OCI-M2 (cell line): ENCODE data around the gene TMEM63A.

ENCODE experiments used
- DNase-seq: peaks from one replicate; lab custom pipeline; 2025; ENCODE audit not compliant: unreplicated experiment; lab: John Stamatoyannopoulos, UW

The TMEM63A gene

DNA sequence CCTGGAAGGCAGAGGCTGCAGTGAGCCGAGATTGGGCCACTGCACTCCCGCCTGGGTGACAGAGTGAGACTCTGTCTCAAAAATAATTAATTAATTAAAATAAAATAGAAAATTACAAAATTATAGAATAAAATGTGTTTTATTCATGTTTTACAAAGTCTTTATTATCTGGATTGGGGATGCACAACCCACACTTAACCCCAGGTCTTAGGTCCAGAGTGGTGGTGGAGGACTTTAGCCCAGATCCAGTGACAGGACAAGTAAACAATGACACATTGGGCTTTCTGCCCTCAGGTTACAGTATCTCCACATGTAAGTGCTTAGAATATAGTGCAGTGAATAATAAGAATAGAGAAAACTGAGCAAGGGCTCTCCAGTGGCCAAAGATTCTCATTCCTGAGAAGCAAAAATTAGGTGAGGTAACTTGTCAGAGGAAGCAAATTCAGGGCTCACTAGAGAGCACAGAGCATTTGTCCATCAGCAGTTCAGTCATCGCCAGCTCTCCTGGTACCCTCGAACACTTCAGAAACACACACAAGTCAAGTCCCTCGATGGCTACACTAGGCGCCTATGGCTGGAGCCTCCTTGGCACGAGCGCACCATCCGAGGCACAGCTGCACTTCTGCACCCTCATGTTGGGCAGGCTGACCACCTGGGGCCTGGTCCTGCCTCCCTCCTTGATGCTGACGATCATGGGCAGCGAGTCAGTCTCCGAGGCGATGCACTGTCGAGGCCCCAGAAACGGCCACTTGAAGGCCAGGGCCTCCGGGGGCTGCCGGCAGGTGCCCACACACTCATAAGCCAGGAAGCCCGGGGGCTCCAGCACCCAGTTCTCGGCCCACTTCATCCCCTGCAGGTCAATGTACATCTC, 4.2 kb upstream of the TMEM63A start:
- DNase-seq, result no peak

- DNase-seq, result no peak
These were observed 3.2 kb upstream of the TMEM63A start for GRCh38 chr1:225885336-225885735.

DNA sequence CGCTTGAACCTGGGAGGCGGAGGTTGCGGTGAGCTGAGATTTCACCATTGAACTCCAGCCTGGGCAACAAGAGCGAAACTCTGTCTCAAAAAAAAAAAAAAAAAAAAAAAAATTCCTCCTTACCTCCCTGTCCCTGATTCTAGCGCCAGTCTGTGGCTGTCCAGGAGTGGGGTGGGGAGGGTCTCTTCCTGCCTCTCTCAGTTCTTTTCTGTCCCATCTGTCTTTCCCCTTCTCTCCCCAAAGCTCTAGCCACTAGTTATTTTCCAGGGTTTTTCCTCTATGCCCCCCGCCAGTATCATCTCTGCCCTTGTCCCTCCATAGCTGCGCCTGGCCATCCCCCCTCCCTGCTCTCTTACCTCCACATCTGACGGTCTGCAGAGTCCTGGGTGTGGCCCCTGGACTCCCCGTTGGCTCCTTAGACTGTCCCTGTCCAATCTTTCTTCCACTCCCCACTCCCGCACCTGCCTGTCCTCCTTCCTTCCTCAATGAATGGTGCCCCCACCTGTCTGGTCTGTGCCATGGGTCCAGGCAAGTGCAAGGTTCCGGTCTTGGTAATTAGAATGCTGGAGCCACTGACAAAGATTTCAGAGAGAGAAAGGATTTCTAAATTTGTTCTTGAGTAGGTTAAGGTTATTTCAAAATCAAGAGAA, 1.6 kb upstream of the TMEM63A start:
- DNase-seq, result no peak

GRCh38 chr1:225882694-225883615, 775 bp upstream of the TMEM63A start:
- no peak for DNase-seq

DNA sequence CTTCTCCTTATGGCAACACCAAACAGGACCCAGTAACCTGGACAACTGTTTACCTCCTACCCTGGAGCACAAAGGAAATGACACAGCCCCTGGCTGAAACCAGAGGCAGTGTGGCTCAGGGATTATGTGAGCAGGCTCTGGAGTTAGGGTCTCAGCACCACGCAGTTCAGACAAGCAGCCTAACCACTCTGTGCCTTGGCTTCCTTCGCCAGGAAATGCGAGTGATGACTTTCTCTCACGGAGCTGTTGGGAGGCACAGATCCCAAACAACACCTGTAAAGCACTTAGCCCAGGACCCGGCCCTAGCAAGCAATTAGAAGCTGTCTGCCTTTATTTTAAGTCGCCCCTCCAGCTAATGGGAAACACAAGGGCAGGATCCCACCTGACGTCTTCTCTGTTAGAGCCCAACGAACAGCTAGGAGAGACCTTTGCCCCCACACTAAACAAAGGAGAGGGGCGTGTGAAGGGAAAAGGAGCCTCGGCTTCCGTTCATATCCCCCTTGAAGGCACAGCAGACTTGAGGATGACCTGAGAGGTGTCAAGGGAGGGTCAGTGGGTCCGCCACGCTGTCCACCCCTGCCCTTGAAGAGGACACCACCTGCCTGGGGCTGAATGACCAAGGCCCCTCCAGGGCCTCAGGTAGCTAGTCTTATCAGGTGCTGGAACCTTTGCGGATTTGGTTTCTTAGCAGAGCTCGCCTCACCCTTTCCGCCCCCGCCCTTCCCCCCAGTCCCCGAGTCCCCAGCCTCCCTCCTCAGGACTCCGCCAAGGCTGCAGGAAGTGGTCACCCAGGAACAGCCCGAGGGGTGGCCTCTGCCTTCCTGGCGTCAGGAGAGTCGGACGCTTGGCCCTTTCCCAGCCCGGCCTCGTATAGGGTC, 860 bp downstream of the TMEM63A start:
- no peak for DNase-seq

DNA sequence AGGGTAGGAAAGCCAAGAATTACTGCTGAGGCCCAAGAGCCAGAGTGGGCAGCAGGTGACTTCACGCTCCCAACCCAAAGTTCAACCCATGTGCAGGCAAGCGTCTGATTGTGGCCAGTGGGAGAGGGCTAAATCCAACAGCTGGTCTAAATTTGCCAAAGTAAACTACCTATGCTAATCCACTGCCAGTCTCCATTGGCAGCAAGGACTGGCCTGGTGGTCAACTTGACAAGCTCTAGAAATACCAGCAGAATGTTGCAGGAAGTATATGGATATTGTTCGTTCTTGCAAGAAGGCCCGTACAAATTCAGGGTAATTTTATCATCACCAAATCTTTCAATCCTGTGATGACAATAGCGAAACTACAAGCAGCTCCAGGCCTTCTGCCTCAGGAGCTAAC, 1.5 kb downstream of the TMEM63A start:
- DNase-seq, result no peak

- no peak for DNase-seq
These were observed 2.0 kb downstream of the TMEM63A start for GRCh38 chr1:225880222-225880588.

DNA sequence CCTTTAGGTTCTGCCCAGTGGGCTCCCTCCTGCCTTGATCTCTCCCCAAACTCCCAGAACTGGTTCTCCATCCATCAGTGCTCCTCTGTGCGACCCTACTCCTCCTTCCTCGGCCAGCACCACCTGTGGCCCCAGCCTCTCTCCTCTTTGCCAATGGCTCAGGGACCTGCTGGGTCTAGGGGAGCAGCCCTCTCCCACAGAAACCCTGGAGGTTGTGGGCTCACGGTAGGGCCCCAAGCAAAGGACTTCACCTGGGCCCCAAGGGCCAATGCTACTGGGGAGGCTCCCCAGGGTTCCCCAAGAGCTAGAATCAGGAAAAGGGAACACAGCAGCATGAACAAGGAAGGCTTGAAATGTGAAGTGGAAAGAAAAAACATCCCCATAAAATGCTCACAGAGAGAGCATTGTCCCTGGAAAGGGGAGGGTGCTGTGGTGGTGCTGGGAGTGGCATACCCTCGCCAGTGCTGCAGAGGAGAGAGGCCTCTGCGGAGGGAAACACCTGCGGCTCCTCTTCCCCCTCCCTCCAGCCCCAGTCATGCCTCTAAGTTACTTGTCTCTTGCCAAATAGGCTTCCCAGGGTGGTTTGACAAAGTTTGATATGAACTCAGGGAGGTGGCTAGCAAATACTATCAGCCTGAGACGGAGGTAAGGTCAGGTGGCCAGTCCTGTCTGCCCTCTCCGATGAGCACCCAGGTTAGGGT, 2.5 kb downstream of the TMEM63A start:
- no peak for DNase-seq

DNA sequence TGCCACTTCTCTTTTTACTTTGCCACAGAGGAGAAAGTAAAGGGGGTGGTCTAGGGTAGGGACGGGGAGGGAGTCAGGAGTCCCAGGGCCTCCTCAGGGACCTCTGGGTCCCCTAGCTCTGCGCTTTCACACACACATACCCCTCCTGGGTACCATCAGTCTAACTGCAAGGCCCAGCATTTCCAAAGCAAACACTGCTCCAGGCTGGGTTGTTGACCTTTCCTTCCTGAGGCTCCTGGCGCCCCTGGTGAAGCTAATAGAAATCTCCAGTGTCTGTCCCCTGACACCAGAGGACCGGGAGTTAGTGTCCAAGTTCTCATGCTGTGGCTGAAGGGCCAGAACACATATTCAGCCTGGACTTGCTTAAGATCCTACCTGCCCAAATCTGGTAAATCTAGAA, 3.9 kb downstream of the TMEM63A start:
- no peak for DNase-seq

DNA sequence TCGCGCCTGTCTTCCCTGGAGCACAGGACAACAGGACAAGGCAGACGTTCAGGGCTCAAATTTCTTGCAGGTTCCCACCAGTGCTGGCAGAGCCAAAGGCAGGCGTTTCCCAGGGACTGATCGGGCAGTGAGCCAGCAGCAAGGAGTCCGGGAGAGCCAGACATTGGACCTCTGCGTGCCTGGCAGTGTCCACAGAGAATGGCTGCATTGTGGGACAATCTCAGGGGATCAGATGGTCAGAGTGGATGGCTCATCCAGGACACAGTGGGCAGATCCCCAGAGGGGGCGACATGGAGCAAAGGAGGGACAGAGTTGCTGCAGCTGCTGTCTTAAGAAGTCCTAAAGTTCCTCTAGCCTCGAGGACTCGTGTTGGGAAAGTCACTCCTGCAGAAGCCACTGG, 4.6 kb downstream of the TMEM63A start:
- no peak for DNase-seq

GRCh38 chr1:225876900-225877510, 5.2 kb downstream of the TMEM63A start:
- DNase-seq, result no peak

- no peak for DNase-seq
These were observed 7.0 kb downstream of the TMEM63A start for GRCh38 chr1:225875044-225875815.

GRCh38 chr1:225874431-225874830, 7.7 kb downstream of the TMEM63A start:
- DNase-seq, result no peak

GRCh38 chr1:225873281-225873850, 8.8 kb downstream of the TMEM63A start:
- DNase-seq, result no peak

- no peak for DNase-seq
These were observed 10.1 kb downstream of the TMEM63A start for GRCh38 chr1:225872075-225872430.

DNA sequence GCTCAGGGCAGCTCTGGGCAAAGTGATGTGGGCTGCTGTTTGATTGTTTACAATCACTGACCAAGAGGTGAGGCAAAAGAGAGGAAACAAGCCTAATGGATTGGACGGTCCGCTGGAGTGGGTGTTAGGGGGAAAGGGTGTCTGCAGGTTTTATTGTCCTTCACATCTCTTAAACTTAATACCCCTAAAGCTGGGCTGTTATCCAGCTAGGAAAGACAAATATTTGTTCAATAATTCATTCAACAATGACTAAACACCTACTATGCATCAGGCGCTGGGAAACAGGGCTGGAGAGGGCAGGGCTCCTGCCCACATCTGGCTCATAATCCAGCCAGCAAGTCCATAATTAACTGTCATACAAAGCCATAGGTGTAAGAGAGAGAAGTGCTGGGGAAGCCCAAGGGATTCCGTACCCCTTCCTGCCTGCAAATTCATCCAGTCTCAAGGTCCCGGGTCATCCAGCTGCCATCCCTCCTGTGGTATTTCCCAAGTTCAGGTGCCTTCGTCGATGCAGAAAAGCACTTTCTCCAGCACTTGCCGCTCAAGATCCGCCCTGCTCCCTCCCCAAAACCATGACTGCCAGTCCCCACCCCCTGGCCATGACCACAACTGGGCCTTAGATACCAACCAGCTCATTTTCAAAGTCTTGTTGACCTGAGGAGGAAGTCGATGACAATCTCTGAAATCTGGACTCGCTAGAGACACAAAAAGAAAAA, 10.7 kb downstream of the TMEM63A start:
- no peak for DNase-seq

DNA sequence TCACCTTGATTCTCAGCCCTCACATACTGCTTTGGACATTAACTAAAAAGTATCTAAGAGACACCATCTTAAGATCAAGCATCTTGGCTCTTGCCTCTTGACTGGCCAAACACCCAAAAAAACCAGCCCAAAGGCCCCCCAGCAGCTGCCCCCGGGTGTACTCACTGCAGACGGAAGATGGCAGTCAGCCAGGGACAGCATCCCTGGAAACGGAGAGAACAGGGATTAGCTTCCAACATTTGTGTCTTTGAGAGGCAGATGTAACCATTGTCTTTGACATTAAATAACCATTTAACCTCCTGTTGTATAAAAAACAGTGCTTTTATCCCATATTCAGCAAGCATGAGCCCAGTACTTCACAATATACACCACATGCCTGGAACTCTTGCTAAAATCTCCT, 11.3 kb downstream of the TMEM63A start:
- DNase-seq, result no peak
